Muscle of arm (tissue), 12 donors: ENCODE results near the gene GFAP. TPM values are rescaled to one million over a fixed set of nuclear protein-coding genes. Genes with fewer than 3 reads are reported as not detected.

Experiments
- DNase-seq: peaks from one replicate; pipeline ENCODE4 v3.0.0-alpha.2; 2013
- polyA plus RNA-seq, 12 donors: library from polyadenylated mRNA; unstranded; fragments of 120-200 nt; gene quantifications; one replicate each; pipeline ENCODE4 v1.2.1, GENCODE V29; 2013; ENCODE audit not compliant: insufficient read length in 12 of 12

Gene GFAP
- polyA plus RNA-seq, 12 donors = 0.23 to 2.5 (median 0.68) TPM; not detected in 3

- no peak for DNase-seq
Observed at GRCh38 chr17:44865931-44866330, 49.4 kb downstream of the GFAP start.

GRCh38 chr17:44865231-44865660, 50.1 kb downstream of the GFAP start:
- DNase-seq = peak; percentile 75

- DNase-seq = no peak
Observed at GRCh38 chr17:44864831-44865230, 50.5 kb downstream of the GFAP start.

- DNase-seq = no peak
Observed at GRCh38 chr17:44863061-44863918, 52.0 kb downstream of the GFAP start.

GRCh38 chr17:44862278-44862914, 52.9 kb downstream of the GFAP start:
- DNase-seq = no peak

- DNase-seq = no peak
Observed at GRCh38 chr17:44859701-44860100, 55.6 kb downstream of the GFAP start.

- DNase-seq = no peak
Observed at GRCh38 chr17:44854192-44854591, 61.1 kb downstream of the GFAP start.

Other genes starting within 250 kb of the GFAP start
- 10 to 100 TPM in 11 of 12 donors, not detected in 1; 29.0 to 41.6 (median 33.8) TPM for gene CCDC43, start 225.7 kb downstream of the GFAP start, polyA plus RNA-seq
- 10 to 100 TPM in 4 of 12 donors, 1 to 10 TPM in 7, not detected in 1; 5.5 to 18.5 (median 7.1) TPM for gene DBF4B, start 206.8 kb downstream of the GFAP start, polyA plus RNA-seq
- gene ADAM11, start 156.5 kb downstream of the GFAP start, polyA plus RNA-seq = 1 to 10 TPM in 8 of 12 donors, under 1 TPM in 2, not detected in 2; 0.96 to 4.1 (median 1.8) TPM
- gene GJC1, start 85.2 kb downstream of the GFAP start, polyA plus RNA-seq = 10 to 100 TPM in 11 of 12 donors, not detected in 1; 16.3 to 32.0 (median 21.9) TPM
- gene HIGD1B, start 67.6 kb downstream of the GFAP start, polyA plus RNA-seq = 1 to 10 TPM in 10 of 12 donors, not detected in 2; 2.5 to 6.5 (median 4.0) TPM
- 100 to 1,000 TPM in 1 of 12 donors, 10 to 100 TPM in 10, not detected in 1; 59.8 to 132 (median 68.8) TPM for gene EFTUD2, start 16.1 kb downstream of the GFAP start, polyA plus RNA-seq
- 10 to 100 TPM in 3 of 12 donors, 1 to 10 TPM in 8, not detected in 1; 5.0 to 17.5 (median 9.3) TPM for gene KIF18B, start 32.3 kb upstream of the GFAP start, polyA plus RNA-seq
- 1 to 10 TPM in 11 of 12 donors, not detected in 1; 1.2 to 8.8 (median 1.9) TPM for gene C1QL1, start 52.8 kb upstream of the GFAP start, polyA plus RNA-seq
- gene DCAKD, start 136.1 kb upstream of the GFAP start, polyA plus RNA-seq = 100 to 1,000 TPM in 1 of 12 donors, 10 to 100 TPM in 11; 25.4 to 360 (median 30.2) TPM
- 10 to 100 TPM in 11 of 12 donors, not detected in 1; 34.2 to 92.9 (median 40.6) TPM for gene NMT1, start 145.8 kb upstream of the GFAP start, polyA plus RNA-seq
- gene PLCD3, start 217.0 kb upstream of the GFAP start, polyA plus RNA-seq = 10 to 100 TPM in 11 of 12 donors, not detected in 1; 21.4 to 75.0 (median 30.5) TPM
- 10 to 100 TPM in 2 of 12 donors, 1 to 10 TPM in 9, not detected in 1; 3.9 to 11.0 (median 5.8) TPM for gene ACBD4, start 220.2 kb upstream of the GFAP start, polyA plus RNA-seq
- gene HEXIM1, start 233.0 kb upstream of the GFAP start, polyA plus RNA-seq = 10 to 100 TPM in 11 of 12 donors, not detected in 1; 19.6 to 35.9 (median 22.2) TPM
- gene HEXIM2, start 246.4 kb upstream of the GFAP start, polyA plus RNA-seq = 1 to 10 TPM in 10 of 12 donors, not detected in 2; 4.5 to 9.1 (median 6.3) TPM